PC-3 (cell line): ENCODE measurements around the gene BRF1. TPM values are rescaled to one million over a fixed set of nuclear protein-coding genes. Genes with fewer than 3 reads are reported as not detected.

Experiments used
- ATAC-seq: fragments of 200-7000 bp; cut with Tn5 transposase; 2 replicates; pipeline ENCODE4 v1.9.1; 2020; ENCODE audit warnings: mild to moderate bottlenecking, moderate library complexity
- BruUV-seq: library from RNA; stranded (reverse); fragments of 400-500 nt; replicated peaks from 2 replicates; lab custom pipeline; 2021; lab: Mats Ljungman, UMichigan
- CTCF ChIA-PET: fragments of 300-600 bp; sonication (Branson Sonifier 250); formaldehyde crosslinking; loops from one replicate; lab custom pipeline; 2022; ENCODE audit warnings: antibody characterized with exemption; lab: Charles Lee
- POLR2A ChIA-PET: fragments of 300-600 bp; sonication (Branson Sonifier 250); formaldehyde crosslinking; loops from one replicate; lab custom pipeline; 2022; ENCODE audit warnings: antibody characterized with exemption; ENCODE audit not compliant: unreplicated experiment; lab: Charles Lee
- DNase-seq: peaks from one replicate; pipeline ENCODE4 v3.0.0-alpha.2; 2015
- H2AFZ ChIP-seq: fragments of 300-600 bp; sonication (generic); 2 replicates; pipeline ENCODE4 v1.6.0; 2016; ENCODE audit warnings: antibody characterized with exemption, low read length
- H3F3A ChIP-seq: fragments of 300-600 bp; sonication (generic); one replicate; pipeline ENCODE4 v1.6.0; 2017; ENCODE audit warnings: antibody characterized with exemption, low read length, control low read depth, mild to moderate bottlenecking; ENCODE audit not compliant: unreplicated experiment
- H3K27ac ChIP-seq: fragments of 300-600 bp; sonication (generic); 2 replicates; pipeline ENCODE4 v1.5.1; 2016; ENCODE audit warnings: mild to moderate bottlenecking, low read length
- H3K27me3 ChIP-seq: fragments of 300-600 bp; sonication (generic); 2 replicates; pipeline ENCODE4 v1.6.1; 2016; ENCODE audit warnings: low read length, mixed read lengths
- H3K36me3 ChIP-seq: fragments of 300-600 bp; sonication (generic); 2 replicates; pipeline ENCODE4 v1.6.1; 2016; ENCODE audit warnings: low read depth, mixed run types, low read length, mixed read lengths
- H3K4me1 ChIP-seq: fragments of 300-600 bp; sonication (generic); 2 replicates; pipeline ENCODE4 v1.5.1; 2016; ENCODE audit warnings: low read length; ENCODE audit not compliant: insufficient read depth
- H3K4me2 ChIP-seq: fragments of 300-600 bp; sonication (generic); 2 replicates; pipeline ENCODE4 v1.6.0; 2016; ENCODE audit warnings: low read length
- H3K4me3 ChIP-seq: fragments of 300-600 bp; sonication (generic); 2 replicates; pipeline ENCODE4 v1.5.1; 2016; ENCODE audit warnings: mild to moderate bottlenecking, low read length, mixed read lengths
- H3K79me2 ChIP-seq: fragments of 300-600 bp; sonication (generic); 2 replicates; pipeline ENCODE4 v1.6.1; 2017; ENCODE audit warnings: low read length, mixed read lengths
- H3K9ac ChIP-seq: fragments of 300-600 bp; sonication (generic); 2 replicates; pipeline ENCODE4 v1.6.0; 2016; ENCODE audit warnings: mild to moderate bottlenecking, low read length
- H3K9me2 ChIP-seq: fragments of 300-600 bp; sonication (generic); replicated peaks from 2 replicates; pipeline ENCODE4 v1.6.1; 2016; ENCODE audit warnings: mixed run types, low read length, mixed read lengths
- H3K9me3 ChIP-seq: fragments of 300-600 bp; sonication (generic); 2 replicates; pipeline ENCODE4 v1.6.1; 2016; ENCODE audit warnings: low read length, mixed read lengths
- H4K20me1 ChIP-seq: fragments of 300-600 bp; sonication (generic); 2 replicates; pipeline ENCODE4 v1.6.1; 2016; ENCODE audit warnings: low read length, mixed read lengths
- EZH2 ChIP-seq: fragments of 300-600 bp; sonication (generic); IDR thresholded peaks from one replicate; pipeline ENCODE4 v1.6.1; 2017; ENCODE audit warnings: antibody characterized with exemption, mild to moderate bottlenecking, low read length; ENCODE audit not compliant: unreplicated experiment
- EZH2phosphoT487 ChIP-seq: fragments of 300-600 bp; sonication (generic); IDR thresholded peaks from 2 replicates; pipeline ENCODE4 v1.6.1; 2018; ENCODE audit warnings: mild to moderate bottlenecking, antibody characterized with exemption, low read length, borderline replicate concordance
- intact Hi-C: fragments of 100-400 bp; cut with micrococcal nuclease; formaldehyde crosslinking; loops from 2 replicates; pipeline ENCODE4 v1.9.0; 2023
- total RNA-seq: library from RNA; depleted of rRNA; stranded (reverse); fragments of >200 nt; gene quantifications from 2 replicates; pipeline ENCODE4 v1.2.3, GENCODE V29; 2014
- TF ChIP-seq, protein P1 (sequence below): fragments of 300-600 bp; sonication (generic); conservative IDR thresholded peaks from 2 replicates; pipeline ENCODE4 v1.5.1; 2017; ENCODE audit warnings: antibody characterized with exemption, low read depth, mild to moderate bottlenecking, low read length

BRF1 gene
- total RNA-seq, 1 experiment from 2014 or later = 55.8 TPM

- no peak overlapping the region for H3K4me3 ChIP-seq
- peaks cover 4% of the 10 kb centered on the region; the same call in 1 of the 2 replicates for H3K4me1 ChIP-seq
- BruUV-seq = no TSS peak
- no peaks in the 10 kb centered on the region for H3K9me3 ChIP-seq
- no peak overlapping the region for H3K4me2 ChIP-seq
- H3K36me3 ChIP-seq = no peaks in the 10 kb centered on the region
- DNase-seq = no peak
- H4K20me1 ChIP-seq = no peaks in the 10 kb centered on the region; the same call in 1 of the 2 replicates
- no peak overlapping the region for H3K27ac ChIP-seq
- H3F3A ChIP-seq = no peaks in the 10 kb centered on the region
- H3K9me2 ChIP-seq = no peaks in the 10 kb centered on the region
- H3K9ac ChIP-seq = no peak overlapping the region
- H3K27me3 ChIP-seq = no peaks in the 10 kb centered on the region
- intact Hi-C loops = no loop called here
- ATAC-seq = no peak
- ChIA-PET POLR2A (no interaction called here), CTCF (no interaction called here)
- no peak overlapping the region for H2AFZ ChIP-seq
- TF ChIP-seq EZH2 (no peak), EZH2phosphoT487 (no peak)
- TF ChIP-seq, protein P1, sequence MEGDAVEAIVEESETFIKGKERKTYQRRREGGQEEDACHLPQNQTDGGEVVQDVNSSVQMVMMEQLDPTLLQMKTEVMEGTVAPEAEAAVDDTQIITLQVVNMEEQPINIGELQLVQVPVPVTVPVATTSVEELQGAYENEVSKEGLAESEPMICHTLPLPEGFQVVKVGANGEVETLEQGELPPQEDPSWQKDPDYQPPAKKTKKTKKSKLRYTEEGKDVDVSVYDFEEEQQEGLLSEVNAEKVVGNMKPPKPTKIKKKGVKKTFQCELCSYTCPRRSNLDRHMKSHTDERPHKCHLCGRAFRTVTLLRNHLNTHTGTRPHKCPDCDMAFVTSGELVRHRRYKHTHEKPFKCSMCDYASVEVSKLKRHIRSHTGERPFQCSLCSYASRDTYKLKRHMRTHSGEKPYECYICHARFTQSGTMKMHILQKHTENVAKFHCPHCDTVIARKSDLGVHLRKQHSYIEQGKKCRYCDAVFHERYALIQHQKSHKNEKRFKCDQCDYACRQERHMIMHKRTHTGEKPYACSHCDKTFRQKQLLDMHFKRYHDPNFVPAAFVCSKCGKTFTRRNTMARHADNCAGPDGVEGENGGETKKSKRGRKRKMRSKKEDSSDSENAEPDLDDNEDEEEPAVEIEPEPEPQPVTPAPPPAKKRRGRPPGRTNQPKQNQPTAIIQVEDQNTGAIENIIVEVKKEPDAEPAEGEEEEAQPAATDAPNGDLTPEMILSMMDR = no peak
- H3K79me2 ChIP-seq = peaks cover 54% of the 10 kb centered on the region
Observed at GRCh38 chr14:105325716-105326567, 25.1 kb upstream of the BRF1 start.

GRCh38 chr14:105325303-105325702 lies 24.5 kb upstream of the BRF1 start:
- DNase-seq (no peak), ATAC-seq (no peak)
- Histone ChIP-seq H3K4me3 (no peak overlapping the region), H3K4me2 (no peak overlapping the region), H3K79me2 (peaks cover 60% of the 10 kb centered on the region), H3K9ac (no peak overlapping the region), H3K4me1 (peaks cover under 1% of the 10 kb centered on the region; the same call in 1 of the 2 replicates), H3K36me3 (no peaks in the 10 kb centered on the region), H4K20me1 (no peaks in the 10 kb centered on the region; the same call in 1 of the 2 replicates), H3K9me3 (no peaks in the 10 kb centered on the region), H2AFZ (no peak overlapping the region), H3K9me2 (no peaks in the 10 kb centered on the region), H3K27me3 (no peaks in the 10 kb centered on the region), H3F3A (no peaks in the 10 kb centered on the region), H3K27ac (no peak overlapping the region)
- no TSS peak for BruUV-seq
- TF ChIP-seq EZH2 (no peak), EZH2phosphoT487 (no peak)
- TF ChIP-seq, protein P1 = no peak
- ChIA-PET POLR2A (no interaction called here), CTCF (no interaction called here)
- intact Hi-C loops = no loop called here

GRCh38 chr14:105324871-105325270 lies 24.1 kb upstream of the BRF1 start:
- TF ChIP-seq EZH2 (no peak), EZH2phosphoT487 (no peak)
- TF ChIP-seq, protein P1 = no peak

More at GRCh38 chr14:105324871-105325270, 24.1 kb upstream of the BRF1 start:
- H3K36me3 ChIP-seq = no peaks in the 10 kb centered on the region
- intact Hi-C loops = no loop called here
- no peaks in the 10 kb centered on the region for H3K9me3 ChIP-seq
- no peak overlapping the region for H3K4me3 ChIP-seq
- peaks cover 64% of the 10 kb centered on the region for H3K79me2 ChIP-seq
- no peak for ATAC-seq
- no peak overlapping the region for H3K27ac ChIP-seq
- H3K4me1 ChIP-seq = no peaks in the 10 kb centered on the region
- no TSS peak for BruUV-seq
- H4K20me1 ChIP-seq = no peaks in the 10 kb centered on the region; the same call in 1 of the 2 replicates
- CTCF ChIA-PET = no interaction called here
- H3K27me3 ChIP-seq = no peaks in the 10 kb centered on the region
- POLR2A ChIA-PET = no interaction called here
- DNase-seq = no peak
- no peak overlapping the region for H3K4me2 ChIP-seq
- H3F3A ChIP-seq = no peaks in the 10 kb centered on the region
- H3K9ac ChIP-seq = no peak overlapping the region
- no peak overlapping the region for H2AFZ ChIP-seq
- H3K9me2 ChIP-seq = no peaks in the 10 kb centered on the region
